HepG2 (cell line): ENCODE measurements around the gene C11orf71. TPM values are rescaled to one million over a fixed set of nuclear protein-coding genes. Genes with fewer than 3 reads are reported as not detected.

Source experiments
- ATAC-seq: fragments of 200-7000 bp; cut with Tn5 transposase; 3 replicates; pipeline ENCODE4 v1.9.1; 2020; ENCODE audit warnings: mild to moderate bottlenecking, moderate library complexity
- BruUV-seq: library from RNA; stranded (reverse); fragments of 400-500 nt; replicated peaks from 2 replicates; lab custom pipeline; 2021; lab: Mats Ljungman, UMichigan
- CTCF ChIA-PET: fragments of 300-600 bp; formaldehyde crosslinking; extraction: SDS; loops from one replicate; lab custom pipeline; 2021; ENCODE audit warnings: low total read pairs, inconsistent platforms, low intra/inter-chr PET ratio; lab: Yijun Ruan, JAX
- POLR2A ChIA-PET: fragments of 350-600 bp; sonication (Branson Sonifier 250); formaldehyde crosslinking; loops from one replicate; lab custom pipeline; 2020; ENCODE audit warnings: antibody characterized with exemption, inconsistent platforms; lab: Yijun Ruan, JAX
- DNase-seq: peaks from one replicate; pipeline ENCODE4 v3.0.0-alpha.2; 2015; ENCODE audit warnings: low spot score
- FAIRE-seq: peaks from 3 replicates; lab custom pipeline; 2011; peaks lifted over from hg19 to GRCh38; lab: Jason Lieb, UNC
- H2AFZ ChIP-seq: one replicate; pipeline ENCODE4 v1.6.1; 2011; ENCODE audit warnings: low read length, inconsistent platforms
- H3K27ac ChIP-seq: fragments of 300-600 bp; 3 replicates; pipeline ENCODE4 v1.8.0; 2011; ENCODE audit warnings: mixed run types, mild to moderate bottlenecking, mixed read lengths, low read length, inconsistent platforms; ENCODE audit not compliant: insufficient read depth; ENCODE audit errors: extremely low read length
- H3K27me3 ChIP-seq, 2 experiments: fragments of 200-600 bp in 1 of 2; 2 replicates in 1 of 2; 3 replicates in 1 of 2; pipeline versions ENCODE4 v1.6.0 to v1.8.0; 2011; ENCODE audit warnings: low read length in 2 of 2, mild to moderate bottlenecking in 2 of 2, moderate library complexity in 2 of 2, inconsistent platforms in 1 of 2; ENCODE audit not compliant: insufficient read depth in 2 of 2, control insufficient read depth in 1 of 2
- H3K36me3 ChIP-seq, 2 experiments: fragments of 200-600 bp in 1 of 2; replicated peaks in 1 of 2; 2 replicates in 1 of 2; 3 replicates in 1 of 2; pipeline versions ENCODE4 v1.5.1 to v1.8.0; 2011; ENCODE audit warnings: low read length in 2 of 2, inconsistent platforms in 1 of 2; ENCODE audit not compliant: insufficient read depth in 2 of 2, control insufficient read depth in 1 of 2
- H3K4me1 ChIP-seq: 2 replicates; pipeline ENCODE4 v1.5.1; 2012; ENCODE audit warnings: low read length, inconsistent platforms; ENCODE audit not compliant: insufficient read depth
- H3K4me2 ChIP-seq: 2 replicates; pipeline ENCODE4 v1.6.0; 2011; ENCODE audit warnings: low read depth, low read length, inconsistent platforms
- H3K4me3 ChIP-seq, 3 experiments: fragments of 200-600 bp in 1 of 3; sonication (generic), shearing (Covaris generic) in 1 of 3; replicated peaks in 1 of 3; 2 replicates each; pipeline ENCODE4 v1.5.1; 2011 to 2016; ENCODE audit warnings: low read length in 3 of 3, inconsistent platforms in 2 of 3, low read depth in 2 of 3, mild to moderate bottlenecking in 2 of 3, control low read depth in 1 of 3, mixed read lengths in 1 of 3; ENCODE audit not compliant: insufficient read depth in 1 of 3
- H3K79me2 ChIP-seq: one replicate; pipeline ENCODE4 v1.6.1; 2011; ENCODE audit warnings: low read length, inconsistent platforms; ENCODE audit not compliant: insufficient read depth
- H3K9ac ChIP-seq: 2 replicates; pipeline ENCODE4 v1.6.0; 2011; ENCODE audit warnings: mild to moderate bottlenecking, low read depth, low read length, inconsistent platforms; ENCODE audit not compliant: insufficient read depth
- H3K9me3 ChIP-seq: 2 replicates; pipeline ENCODE4 v1.5.1; 2012; ENCODE audit warnings: mild to moderate bottlenecking, low read length
- H4K20me1 ChIP-seq: 2 replicates; pipeline ENCODE4 v1.6.0; 2011; ENCODE audit warnings: inconsistent platforms, mild to moderate bottlenecking, low read length, moderate library complexity; ENCODE audit not compliant: insufficient read depth
- HMG20A ChIP-seq: IDR thresholded peaks from 2 replicates; pipeline ENCODE4 v1.6.1; 2016; ENCODE audit warnings: borderline replicate concordance
- MED13 ChIP-seq: sonication (generic); formaldehyde crosslinking; IDR thresholded peaks from 2 replicates; pipeline ENCODE4 v1.5.0; 2020; ENCODE audit warnings: missing genetic modification reagents
- NCOA1 ChIP-seq: sonication (generic); formaldehyde crosslinking; IDR thresholded peaks from 2 replicates; pipeline ENCODE4 v1.9.0; 2021; ENCODE audit warnings: missing genetic modification reagents
- NPAS2 ChIP-seq: sonication (generic); formaldehyde crosslinking; IDR thresholded peaks from 2 replicates; pipeline ENCODE4 v1.8.0; 2022; ENCODE audit warnings: mild to moderate bottlenecking, missing genetic modification reagents, borderline replicate concordance
- PCBP1 ChIP-seq: fragments of 200-400 bp; formaldehyde crosslinking; IDR thresholded peaks from 2 replicates; pipeline ENCODE4 v1.6.1; 2017; ENCODE audit warnings: mild to moderate bottlenecking, low read depth, low read length, borderline replicate concordance
- RXRA ChIP-seq: sonication (generic); formaldehyde crosslinking; IDR thresholded peaks from 2 replicates; pipeline ENCODE4 v1.5.1; 2020; ENCODE audit warnings: missing genetic modification reagents
- SP5 ChIP-seq: IDR thresholded peaks from 2 replicates; pipeline ENCODE4 v1.6.1; 2016; ENCODE audit warnings: low read depth, borderline replicate concordance
- ZNF24 ChIP-seq: fragments of 450-650 bp; IDR thresholded peaks from 2 replicates; pipeline ENCODE4 v1.6.1; 2017; ENCODE audit warnings: antibody characterized with exemption, mild to moderate bottlenecking
- ZNF558 ChIP-seq: sonication (generic); formaldehyde crosslinking; IDR thresholded peaks from 2 replicates; pipeline ENCODE4 v1.9.0; 2022; ENCODE audit warnings: mild to moderate bottlenecking, missing genetic modification reagents, borderline replicate concordance
- ZNF749 ChIP-seq: sonication (generic); formaldehyde crosslinking; IDR thresholded peaks from 2 replicates; pipeline ENCODE4 v1.8.0; 2022; ENCODE audit warnings: mild to moderate bottlenecking, missing genetic modification reagents, moderate library complexity, borderline replicate concordance
- WGBS: methylation state at CpG from one replicate; pipeline ENCODE4 v1.1.6; 2017; ENCODE audit warnings: low lambda C conversion rate; 5-methylcytosine and 5-hydroxymethylcytosine counted together
- in situ Hi-C: cut with HindIII; loops from 2 replicates; pipeline ENCODE4 v1.10.0; 2017; ENCODE audit warnings: low pct_unique_long_range_greater_than_20kb; ENCODE audit not compliant: extremely low pct_ligation_motif_present
- intact Hi-C: fragments of 100-400 bp; cut with micrococcal nuclease; formaldehyde crosslinking; loops from one replicate; pipeline ENCODE4 v1.10.0; 2022; ENCODE audit not compliant: unreplicated experiment
- polyA plus RNA-seq, 8 experiments: library from polyadenylated mRNA; depleted of rRNA in 3 of 8; stranded (reverse) in 7 of 8; unstranded in 1 of 8; fragments of >200 nt; fragmentation: Illumina TruSeq in 4 of 8; extraction: Trizol in 4 of 8; gene quantifications; 2 replicates each; pipeline versions ENCODE4 v1.2.1 to v1.2.3, GENCODE V29; 2011 to 2016; ENCODE audit warnings: low read depth in 4 of 8, missing spikeins in 1 of 8, mixed read lengths in 1 of 8; ENCODE audit not compliant: insufficient read depth in 1 of 8
- total RNA-seq, 5 experiments: library from RNA; depleted of rRNA; stranded (reverse); fragments of >200 nt; fragmentation: Illumina TruSeq; extraction: Trizol; gene quantifications; 2 replicates each; pipeline ENCODE4 v1.2.3, GENCODE V29; 2016; ENCODE audit warnings: low read depth in 1 of 5
- TF ChIP-seq, protein P1 (sequence below): sonication (generic); formaldehyde crosslinking; IDR thresholded peaks from 2 replicates; pipeline ENCODE4 v1.4.0; 2020; ENCODE audit warnings: mild to moderate bottlenecking, missing genetic modification reagents
- TF ChIP-seq, protein P2 (sequence below): sonication (generic); formaldehyde crosslinking; IDR thresholded peaks from 2 replicates; pipeline ENCODE4 v1.4.0; 2020; ENCODE audit warnings: missing genetic modification reagents, mild to moderate bottlenecking, borderline replicate concordance
- TF ChIP-seq, protein P3 (sequence below): sonication (generic); formaldehyde crosslinking; IDR thresholded peaks from 2 replicates; pipeline ENCODE4 v1.5.1; 2020; ENCODE audit warnings: mild to moderate bottlenecking, missing genetic modification reagents, moderate library complexity

The C11orf71 gene
- total and polyA plus RNA-seq, 2 of the 13 experiments (the other 11 are each of a cell fraction or from before 2014, with no cell fraction given), result 7.1 to 7.8 TPM

DNA sequence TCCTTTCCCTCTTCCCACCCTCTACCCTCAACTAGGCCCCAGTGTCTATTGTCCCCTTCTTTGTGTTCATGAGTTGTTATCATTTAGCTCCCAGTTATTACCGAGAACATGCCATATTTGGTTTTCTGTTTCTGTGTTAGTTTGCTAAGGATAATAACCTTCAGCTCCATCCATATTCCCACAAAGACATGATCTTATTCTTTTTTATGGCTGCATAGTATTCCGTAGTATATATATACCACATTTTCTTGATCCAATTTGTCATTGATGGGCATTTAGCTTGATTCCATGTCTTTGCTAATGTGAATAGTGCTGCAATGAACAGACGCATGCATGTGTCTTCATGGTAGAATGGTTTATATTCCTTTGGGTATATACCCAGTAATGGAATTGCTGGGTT lies 17.8 kb downstream of the C11orf71 start:
- Histone ChIP-seq H2AFZ (no peak overlapping the region), H3K4me1 (no peaks in the 10 kb centered on the region), H4K20me1 (no peaks in the 10 kb centered on the region), H3K79me2 (no peaks in the 10 kb centered on the region), H3K27ac (no peak overlapping the region), H3K4me2 (no peak overlapping the region), H3K9me3 (no peaks in the 10 kb centered on the region), H3K9ac (no peak overlapping the region), H3K27me3 (peaks cover 3% of the 10 kb centered on the region in 2 experiments; a peak in 4 of 5 replicates), H3K4me3 (no peak overlapping the region), H3K36me3 (no peaks in the 10 kb centered on the region)
- ChIA-PET POLR2A (no interaction called here), CTCF (no interaction called here)
- FAIRE-seq (no peak), ATAC-seq (no peak), DNase-seq (no peak)
- in situ Hi-C loops, result no loop called here
- TF ChIP-seq SP5 (no peak), ZNF558 (CRISPR knock-in tag) (no peak), RXRA (no peak), NCOA1 (CRISPR knock-in tag) (no peak), NPAS2 (CRISPR knock-in tag) (no peak), HMG20A (CRISPR knock-in tag) (no peak), ZNF749 (no peak), ZNF24 (no peak), MED13 (CRISPR knock-in tag) (no peak), PCBP1 (no peak)
- TF ChIP-seq, protein P1, sequence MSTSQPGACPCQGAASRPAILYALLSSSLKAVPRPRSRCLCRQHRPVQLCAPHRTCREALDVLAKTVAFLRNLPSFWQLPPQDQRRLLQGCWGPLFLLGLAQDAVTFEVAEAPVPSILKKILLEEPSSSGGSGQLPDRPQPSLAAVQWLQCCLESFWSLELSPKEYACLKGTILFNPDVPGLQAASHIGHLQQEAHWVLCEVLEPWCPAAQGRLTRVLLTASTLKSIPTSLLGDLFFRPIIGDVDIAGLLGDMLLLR (CRISPR knock-in tag), result no peak
- TF ChIP-seq, protein P2, sequence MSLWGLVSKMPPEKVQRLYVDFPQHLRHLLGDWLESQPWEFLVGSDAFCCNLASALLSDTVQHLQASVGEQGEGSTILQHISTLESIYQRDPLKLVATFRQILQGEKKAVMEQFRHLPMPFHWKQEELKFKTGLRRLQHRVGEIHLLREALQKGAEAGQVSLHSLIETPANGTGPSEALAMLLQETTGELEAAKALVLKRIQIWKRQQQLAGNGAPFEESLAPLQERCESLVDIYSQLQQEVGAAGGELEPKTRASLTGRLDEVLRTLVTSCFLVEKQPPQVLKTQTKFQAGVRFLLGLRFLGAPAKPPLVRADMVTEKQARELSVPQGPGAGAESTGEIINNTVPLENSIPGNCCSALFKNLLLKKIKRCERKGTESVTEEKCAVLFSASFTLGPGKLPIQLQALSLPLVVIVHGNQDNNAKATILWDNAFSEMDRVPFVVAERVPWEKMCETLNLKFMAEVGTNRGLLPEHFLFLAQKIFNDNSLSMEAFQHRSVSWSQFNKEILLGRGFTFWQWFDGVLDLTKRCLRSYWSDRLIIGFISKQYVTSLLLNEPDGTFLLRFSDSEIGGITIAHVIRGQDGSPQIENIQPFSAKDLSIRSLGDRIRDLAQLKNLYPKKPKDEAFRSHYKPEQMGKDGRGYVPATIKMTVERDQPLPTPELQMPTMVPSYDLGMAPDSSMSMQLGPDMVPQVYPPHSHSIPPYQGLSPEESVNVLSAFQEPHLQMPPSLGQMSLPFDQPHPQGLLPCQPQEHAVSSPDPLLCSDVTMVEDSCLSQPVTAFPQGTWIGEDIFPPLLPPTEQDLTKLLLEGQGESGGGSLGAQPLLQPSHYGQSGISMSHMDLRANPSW, result no peak
- TF ChIP-seq, protein P3, sequence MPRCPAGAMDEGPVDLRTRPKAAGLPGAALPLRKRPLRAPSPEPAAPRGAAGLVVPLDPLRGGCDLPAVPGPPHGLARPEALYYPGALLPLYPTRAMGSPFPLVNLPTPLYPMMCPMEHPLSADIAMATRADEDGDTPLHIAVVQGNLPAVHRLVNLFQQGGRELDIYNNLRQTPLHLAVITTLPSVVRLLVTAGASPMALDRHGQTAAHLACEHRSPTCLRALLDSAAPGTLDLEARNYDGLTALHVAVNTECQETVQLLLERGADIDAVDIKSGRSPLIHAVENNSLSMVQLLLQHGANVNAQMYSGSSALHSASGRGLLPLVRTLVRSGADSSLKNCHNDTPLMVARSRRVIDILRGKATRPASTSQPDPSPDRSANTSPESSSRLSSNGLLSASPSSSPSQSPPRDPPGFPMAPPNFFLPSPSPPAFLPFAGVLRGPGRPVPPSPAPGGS (CRISPR knock-in tag), result no peak
- intact Hi-C loops, result no loop called here
- no TSS peak for BruUV-seq
- 19% methylated on average over 3 of the region's 3 CpGs for WGBS
